NOMO-1 treated with dmso at 0.1 percent for 144 hours (cell line): ENCODE data around the gene SMARCAL1.
"Not testable (repeated sequence)": the region's sequence is repeated elsewhere in the genome, so short reads cannot be mapped to it uniquely, and the experiment has no call there.

Experiments used
- DNase-seq: peaks from one replicate; lab custom pipeline; 2025; ENCODE audit not compliant: unreplicated experiment; lab: John Stamatoyannopoulos, UW

SMARCAL1 gene

GRCh38 chr2:216499641-216500218 is 87.4 kb downstream of the SMARCAL1 start:
- DNase-seq, result no peak

DNA sequence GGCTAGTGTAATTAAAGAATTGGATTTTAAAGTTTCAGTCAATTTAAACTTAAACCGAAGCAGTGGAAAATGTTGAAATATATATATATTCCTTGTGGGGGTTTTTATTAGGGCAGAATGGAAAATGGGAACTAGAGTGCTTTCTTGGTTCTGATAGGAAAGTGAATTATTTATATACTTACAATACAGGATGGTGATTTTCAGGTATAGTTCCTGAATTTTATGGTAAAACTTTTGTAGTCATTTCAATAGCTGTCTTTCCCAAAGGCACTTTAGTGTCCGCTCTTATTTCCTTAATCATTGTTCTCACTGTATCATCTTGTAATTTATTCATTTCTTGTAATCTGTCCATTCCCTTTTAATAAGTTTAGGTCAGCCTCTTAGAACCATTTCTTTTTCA is 88.3 kb downstream of the SMARCAL1 start:
- DNase-seq, result no peak

- no peak for DNase-seq
Observed at GRCh38 chr2:216501854-216502253, 89.6 kb downstream of the SMARCAL1 start.

GRCh38 chr2:216502381-216503158 is 90.3 kb downstream of the SMARCAL1 start:
- no peak for DNase-seq

DNA sequence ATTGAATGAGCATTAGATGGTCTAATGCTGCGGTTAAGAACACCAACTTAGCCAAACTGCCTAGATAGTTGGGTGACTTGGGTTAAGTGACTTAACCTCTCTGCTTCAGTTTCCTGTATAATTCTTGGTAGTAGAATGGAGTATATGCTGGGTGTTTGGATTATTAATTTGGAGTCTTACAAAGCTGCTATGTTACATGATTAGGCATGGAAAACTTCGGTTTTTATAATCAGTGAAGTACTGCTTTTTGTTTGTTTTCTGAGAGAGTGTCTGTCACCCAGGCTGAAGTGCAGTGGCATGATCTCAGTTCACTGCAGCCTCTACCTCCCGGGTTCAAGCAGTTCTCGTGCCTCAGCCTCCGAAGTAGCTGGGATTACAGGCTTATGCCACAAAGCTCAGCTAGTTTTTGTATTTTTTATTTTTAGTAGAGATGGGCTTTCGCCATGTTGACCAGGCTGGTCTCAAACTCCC is 90.9 kb downstream of the SMARCAL1 start:
- no peak for DNase-seq

DNA sequence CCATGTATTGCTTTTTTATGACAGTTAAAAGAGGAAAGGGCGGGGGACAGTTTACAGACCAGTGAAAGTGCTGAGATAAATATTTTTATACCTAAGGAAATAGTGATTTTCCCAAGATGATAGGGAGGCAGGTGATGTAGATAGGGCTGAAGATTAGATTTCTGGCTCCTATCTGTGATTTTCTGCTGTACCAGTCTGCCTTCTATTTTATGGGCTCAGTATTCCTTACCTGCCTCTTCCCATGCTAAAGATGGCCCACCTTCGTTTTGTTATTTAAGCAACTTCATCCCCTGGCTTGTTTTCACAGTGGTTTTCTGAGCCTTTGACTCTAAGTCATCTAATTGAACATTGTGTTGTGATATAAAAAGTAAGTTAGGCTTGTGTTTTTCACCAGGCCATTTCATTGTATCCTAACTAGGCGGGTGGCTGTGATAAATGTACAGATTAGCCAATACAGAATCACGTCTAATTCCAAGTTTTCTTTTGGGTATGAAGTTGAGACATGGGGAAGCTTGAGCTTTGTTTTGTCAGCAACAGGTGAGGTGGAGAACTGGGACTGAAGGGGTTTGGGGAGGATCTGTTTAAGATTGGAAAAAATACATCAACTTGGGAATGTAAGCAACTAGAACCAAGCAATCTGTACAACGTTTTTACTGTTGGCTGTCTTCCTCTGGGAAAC is 91.6 kb downstream of the SMARCAL1 start:
- no peak for DNase-seq

DNA sequence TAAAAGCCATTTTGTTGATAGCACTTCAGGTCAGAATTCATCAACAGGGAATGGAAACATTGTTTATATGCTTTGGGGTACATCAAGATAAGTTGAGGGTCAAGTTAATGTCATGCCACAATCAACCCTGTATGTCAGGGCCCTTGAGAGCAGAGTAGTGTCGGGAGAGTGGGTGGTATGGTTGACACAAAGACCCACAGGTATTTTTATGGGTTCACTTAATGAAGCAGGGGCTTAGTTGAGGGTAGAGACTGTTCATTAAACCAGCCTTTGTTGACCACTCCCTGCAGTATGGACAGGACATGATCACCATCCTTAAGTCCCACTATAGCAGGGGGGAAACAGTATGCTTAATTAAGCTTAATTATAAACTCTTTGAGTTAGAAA is 92.1 kb downstream of the SMARCAL1 start:
- no peak for DNase-seq

GRCh38 chr2:216505133-216506106 is 93.1 kb downstream of the SMARCAL1 start:
- DNase-seq, result no peak

GRCh38 chr2:216507220-216508160 is 95.2 kb downstream of the SMARCAL1 start:
- no peak for DNase-seq

- no peak for DNase-seq
Observed at GRCh38 chr2:216508229-216508628, 95.9 kb downstream of the SMARCAL1 start.

DNA sequence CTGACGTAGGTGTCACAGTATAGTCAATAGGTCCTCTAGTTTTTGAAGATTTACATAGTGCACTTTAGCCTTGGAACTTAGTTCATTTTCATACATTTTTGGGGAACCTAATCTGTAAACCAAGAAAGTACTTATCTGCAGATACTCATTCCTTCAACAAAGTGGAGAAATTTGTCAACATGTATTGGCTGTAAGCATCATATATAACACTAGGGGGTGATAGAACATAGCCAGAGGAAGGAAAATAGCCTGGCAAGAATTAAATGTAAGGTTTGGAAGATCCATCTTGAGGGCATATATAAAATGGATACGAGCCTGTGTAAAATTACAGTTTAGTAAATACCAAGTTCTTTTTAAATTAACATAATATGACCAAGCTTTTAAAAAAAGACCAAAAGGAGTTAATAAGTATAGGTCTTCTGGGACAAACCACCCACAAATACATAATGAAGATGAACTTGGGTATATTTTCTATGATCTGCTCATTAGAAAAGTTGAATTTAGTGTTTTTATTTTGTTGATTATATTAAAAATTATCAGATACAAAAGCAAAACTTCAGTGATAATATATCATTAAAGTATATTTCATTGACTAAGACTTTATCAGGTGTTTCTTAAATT is 104.6 kb downstream of the SMARCAL1 start:
- no peak for DNase-seq

DNA sequence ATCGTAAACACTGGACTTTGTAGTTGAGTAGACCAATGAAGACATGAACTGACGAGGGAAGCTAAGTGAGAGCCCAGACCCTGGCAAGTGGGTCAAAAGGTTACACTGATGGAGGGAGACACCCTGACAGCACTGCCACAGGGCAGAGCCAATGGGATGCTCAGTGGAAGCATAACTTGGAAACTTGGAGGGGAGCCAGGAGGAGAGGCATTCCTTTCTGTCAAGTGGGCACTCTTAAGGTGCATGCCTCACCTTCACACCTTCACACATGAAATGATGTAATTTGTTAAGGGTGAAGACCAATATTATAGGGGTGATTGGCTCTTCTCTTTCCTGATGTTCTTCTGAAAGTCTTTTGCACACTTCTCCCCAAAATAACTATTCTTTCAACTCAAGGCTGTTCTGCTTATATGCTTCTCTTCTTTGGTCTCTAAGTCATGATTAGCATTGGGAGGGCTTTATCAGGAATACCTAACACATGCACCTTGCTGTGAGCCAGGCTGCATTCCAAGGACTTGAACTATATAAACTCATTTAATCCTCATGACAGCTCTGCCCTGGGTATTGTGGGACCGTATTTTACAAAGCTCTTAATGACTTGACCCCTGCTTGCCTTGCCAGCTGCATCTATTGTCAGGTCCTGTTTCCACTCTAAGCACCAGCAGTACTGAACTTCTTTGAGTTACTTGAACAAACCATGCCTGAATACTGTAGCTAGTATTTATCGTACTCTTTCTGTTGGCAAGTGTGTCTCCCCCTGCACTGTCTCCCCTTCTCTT is 105.4 kb downstream of the SMARCAL1 start:
- no peak for DNase-seq

GRCh38 chr2:216518566-216519119 is 106.4 kb downstream of the SMARCAL1 start:
- DNase-seq, result not testable (repeated sequence)

- DNase-seq, result peak; percentile 47
Observed at GRCh38 chr2:216519154-216519762, 107.0 kb downstream of the SMARCAL1 start.

- no peak for DNase-seq
Observed at GRCh38 chr2:216520112-216520511, 107.8 kb downstream of the SMARCAL1 start.

DNA sequence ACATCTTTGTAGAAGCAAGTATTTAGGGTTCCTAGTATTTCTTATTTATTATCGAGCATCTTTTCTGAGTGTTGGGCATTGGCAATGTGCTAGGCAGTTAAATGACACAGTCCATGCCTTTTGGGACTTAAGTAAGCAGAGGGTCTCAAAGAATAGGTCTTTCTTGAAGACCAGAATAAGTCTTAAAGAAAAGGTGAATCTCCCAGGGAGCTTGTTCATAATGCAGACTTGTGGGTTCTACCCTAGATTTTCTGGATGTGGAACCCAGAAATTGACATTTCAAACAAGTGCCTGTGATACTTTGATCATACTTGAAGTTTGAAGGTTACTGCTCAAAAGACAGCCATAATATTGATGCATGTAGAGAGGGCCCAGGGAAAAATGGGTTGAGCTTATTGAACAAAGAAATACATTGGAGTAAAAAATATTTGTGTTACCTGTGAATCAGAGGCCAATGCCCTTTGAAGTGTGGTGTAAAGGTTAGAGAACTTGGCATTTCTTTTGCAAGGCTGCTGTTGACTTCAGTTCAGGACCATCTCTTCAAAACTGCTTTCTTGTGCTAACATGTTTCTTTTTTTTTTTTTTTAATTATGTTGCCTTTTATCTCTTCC is 110.7 kb downstream of the SMARCAL1 start:
- no peak for DNase-seq

DNA sequence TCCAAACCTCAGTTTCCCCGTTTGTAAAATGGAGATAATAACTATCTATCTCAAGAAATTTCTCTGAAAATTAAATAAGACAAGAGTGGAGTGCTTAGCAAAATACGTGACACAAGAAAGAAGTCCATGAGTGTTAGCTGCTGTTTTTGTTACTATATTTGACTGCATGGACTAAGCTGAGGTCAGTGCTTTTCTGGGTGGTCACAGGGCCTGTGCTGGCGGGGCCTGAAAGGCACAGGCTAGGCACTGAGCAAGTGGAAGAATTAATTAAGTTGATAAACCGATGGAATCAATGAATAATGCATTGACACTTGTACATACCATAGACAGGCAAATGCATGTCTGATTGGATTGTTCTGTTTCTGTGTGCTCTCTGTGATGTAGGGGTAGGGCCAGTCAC is 113.7 kb downstream of the SMARCAL1 start:
- no peak for DNase-seq
